Neural cell (in vitro differentiated cells): ENCODE results near the gene PRUNE2.

Experiments used
- EP300 ChIP-seq: fragments of 450-650 bp; conservative IDR thresholded peaks from 2 replicates; pipeline ENCODE4 v1.6.1; 2014; ENCODE audit warnings: antibody characterized with exemption, mild to moderate bottlenecking, moderate library complexity; ENCODE audit not compliant: poor library complexity, severe bottlenecking
- EZH2 ChIP-seq: fragments of 200-600, 300-800 bp; shearing (Covaris generic), sonication (generic); IDR thresholded peaks from 2 replicates; pipeline ENCODE4 v1.6.1; 2014; ENCODE audit warnings: antibody characterized with exemption, low read length, borderline replicate concordance, mild to moderate bottlenecking; ENCODE audit not compliant: insufficient read depth, poor library complexity, severe bottlenecking
- MXI1 ChIP-seq: fragments of 450-650 bp; conservative IDR thresholded peaks from 2 replicates; pipeline ENCODE4 v1.6.1; 2014; ENCODE audit warnings: antibody characterized with exemption, mild to moderate bottlenecking; ENCODE audit not compliant: poor library complexity, severe bottlenecking
- POLR2AphosphoS5 ChIP-seq: IDR thresholded peaks from 2 replicates; pipeline ENCODE4 v1.6.1; 2012
- SMC3 ChIP-seq: fragments of 450-650 bp; conservative IDR thresholded peaks from 2 replicates; pipeline ENCODE4 v1.6.1; 2014; ENCODE audit warnings: antibody characterized with exemption, mild to moderate bottlenecking, moderate library complexity; ENCODE audit not compliant: poor library complexity
- TF ChIP-seq, protein P1 (sequence below): fragments of 450-650 bp; IDR thresholded peaks from 2 replicates; pipeline ENCODE4 v1.5.1; 2014; ENCODE audit warnings: antibody characterized with exemption, mild to moderate bottlenecking, moderate library complexity; ENCODE audit not compliant: poor library complexity, severe bottlenecking

- TF ChIP-seq POLR2AphosphoS5 (no peak), EZH2 (no peak), SMC3 (no peak), MXI1 (no peak), EP300 (no peak)
- TF ChIP-seq, protein P1, sequence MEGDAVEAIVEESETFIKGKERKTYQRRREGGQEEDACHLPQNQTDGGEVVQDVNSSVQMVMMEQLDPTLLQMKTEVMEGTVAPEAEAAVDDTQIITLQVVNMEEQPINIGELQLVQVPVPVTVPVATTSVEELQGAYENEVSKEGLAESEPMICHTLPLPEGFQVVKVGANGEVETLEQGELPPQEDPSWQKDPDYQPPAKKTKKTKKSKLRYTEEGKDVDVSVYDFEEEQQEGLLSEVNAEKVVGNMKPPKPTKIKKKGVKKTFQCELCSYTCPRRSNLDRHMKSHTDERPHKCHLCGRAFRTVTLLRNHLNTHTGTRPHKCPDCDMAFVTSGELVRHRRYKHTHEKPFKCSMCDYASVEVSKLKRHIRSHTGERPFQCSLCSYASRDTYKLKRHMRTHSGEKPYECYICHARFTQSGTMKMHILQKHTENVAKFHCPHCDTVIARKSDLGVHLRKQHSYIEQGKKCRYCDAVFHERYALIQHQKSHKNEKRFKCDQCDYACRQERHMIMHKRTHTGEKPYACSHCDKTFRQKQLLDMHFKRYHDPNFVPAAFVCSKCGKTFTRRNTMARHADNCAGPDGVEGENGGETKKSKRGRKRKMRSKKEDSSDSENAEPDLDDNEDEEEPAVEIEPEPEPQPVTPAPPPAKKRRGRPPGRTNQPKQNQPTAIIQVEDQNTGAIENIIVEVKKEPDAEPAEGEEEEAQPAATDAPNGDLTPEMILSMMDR, result no peak
Observed at GRCh38 chr9:76876098-76876497, 29.8 kb downstream of the PRUNE2 start.
